Common myeloid progenitor, CD34-positive (primary cell): ENCODE measurements around the gene CTNNA2.

Experiments
- CTCF ChIA-PET: fragments of 350-600 bp; sonication (Branson Sonifier 250); formaldehyde crosslinking; loops from one replicate; lab custom pipeline; 2021; ENCODE audit warnings: antibody characterized with exemption; lab: Charles Lee
- POLR2A ChIA-PET: fragments of 350-600 bp; sonication (Branson Sonifier 250); formaldehyde crosslinking; loops from one replicate; lab custom pipeline; 2021; ENCODE audit warnings: antibody characterized with exemption; lab: Charles Lee
- DNase-seq, 3 donors: peaks; one replicate each; pipeline versions ENCODE4 v3.0.0 to v3.0.0-alpha.2; 2013
- H3K27ac ChIP-seq, 2 experiments: 1 replicate in 1 of 2; 2 replicates in 1 of 2; pipeline ENCODE4 v1.7.0; 2013; ENCODE audit warnings: inconsistent platforms in 2 of 2, low read length in 2 of 2, mild to moderate bottlenecking in 2 of 2, low read depth in 1 of 2, moderate library complexity in 1 of 2; ENCODE audit not compliant: severe bottlenecking in 2 of 2, insufficient read depth in 1 of 2, poor library complexity in 1 of 2
- H3K27me3 ChIP-seq, 5 experiments: replicated peaks in 2 of 5; 1 replicate in 3 of 5; 2 replicates in 2 of 5; pipeline versions ENCODE4 v1.6.1 to v1.7.0; 2013; ENCODE audit warnings: low read length in 4 of 5, mild to moderate bottlenecking in 2 of 5, moderate library complexity in 2 of 5, inconsistent platforms in 1 of 5; ENCODE audit not compliant: insufficient read depth in 5 of 5, control insufficient read depth in 4 of 5
- H3K36me3 ChIP-seq, 4 experiments: 1 replicate in 2 of 4; 2 replicates in 2 of 4; pipeline versions ENCODE4 v1.6.1 to v1.7.0; 2013; ENCODE audit warnings: low read length in 3 of 4, control low read depth in 1 of 4, mild to moderate bottlenecking in 1 of 4; ENCODE audit not compliant: control insufficient read depth in 4 of 4, insufficient read depth in 4 of 4
- H3K4me1 ChIP-seq, 4 experiments: 1 replicate in 3 of 4; 2 replicates in 1 of 4; pipeline versions ENCODE4 v1.6.1 to v1.7.1; 2013; ENCODE audit warnings: low read length in 3 of 4, mild to moderate bottlenecking in 3 of 4, control low read depth in 1 of 4, inconsistent platforms in 1 of 4, moderate library complexity in 1 of 4; ENCODE audit not compliant: control insufficient read depth in 4 of 4, insufficient read depth in 4 of 4; ENCODE audit errors: control extremely low read depth in 1 of 4
- H3K4me3 ChIP-seq, 7 experiments: 1 replicate in 4 of 7; 2 replicates in 3 of 7; pipeline versions ENCODE4 v1.5.1 to v1.7.0; 2013; ENCODE audit warnings: mild to moderate bottlenecking in 7 of 7, low read length in 6 of 7, moderate library complexity in 6 of 7, inconsistent platforms in 2 of 7, low read depth in 2 of 7, control low read depth in 1 of 7; ENCODE audit not compliant: insufficient read depth in 4 of 7, control insufficient read depth in 1 of 7; ENCODE audit errors: extremely low read depth in 1 of 7
- H3K9me3 ChIP-seq, 5 experiments: 1 replicate in 4 of 5; 2 replicates in 1 of 5; pipeline versions ENCODE4 v1.6.1 to v1.7.1; 2013; ENCODE audit warnings: low read length in 4 of 5, mild to moderate bottlenecking in 2 of 5, inconsistent platforms in 1 of 5, low read depth in 1 of 5, moderate library complexity in 1 of 5; ENCODE audit not compliant: control insufficient read depth in 4 of 5, insufficient read depth in 2 of 5; ENCODE audit errors: control extremely low read depth in 1 of 5
- WGBS: methylation state at CpG from one replicate; pipeline ENCODE4 v1.1.5; 2013; ENCODE audit not compliant: insufficient coverage; 5-methylcytosine and 5-hydroxymethylcytosine counted together

CTNNA2 gene

GRCh38 chr2:79740879-79741443 lies 228.1 kb downstream of the CTNNA2 start:
- H3K4me1 ChIP-seq, result no peaks in the 10 kb centered on the region
- H3K9me3 ChIP-seq, result no peaks in the 10 kb centered on the region
- ChIA-PET CTCF (no interaction called here), POLR2A (no interaction called here)
- H3K36me3 ChIP-seq, result no peaks in the 10 kb centered on the region
- H3K4me3 ChIP-seq, result no peak overlapping the region
- H3K27me3 ChIP-seq, result no peaks in the 10 kb centered on the region
- WGBS, result 89% methylated on average over 3 of the region's 6 CpGs
- no peak for DNase-seq
- H3K27ac ChIP-seq, result no peak overlapping the region

- POLR2A ChIA-PET, result no interaction called here
- no peaks in the 10 kb centered on the region for H3K36me3 ChIP-seq
- no peak overlapping the region for H3K4me3 ChIP-seq
- no peak overlapping the region for H3K27ac ChIP-seq
- CTCF ChIA-PET, result no interaction called here
- DNase-seq, result no peak
- H3K9me3 ChIP-seq, result no peaks in the 10 kb centered on the region
- H3K27me3 ChIP-seq, result no peaks in the 10 kb centered on the region
- H3K4me1 ChIP-seq, result no peaks in the 10 kb centered on the region
- 100% methylated on average over 6 of the region's 6 CpGs for WGBS
These were observed 237.5 kb downstream of the CTNNA2 start for GRCh38 chr2:79750321-79750720.

- H3K27me3 ChIP-seq, result no peaks in the 10 kb centered on the region
- DNase-seq, result no peak
- H3K27ac ChIP-seq, result no peak overlapping the region
- H3K36me3 ChIP-seq, result no peaks in the 10 kb centered on the region
- H3K9me3 ChIP-seq, result no peaks in the 10 kb centered on the region
- no peak overlapping the region for H3K4me3 ChIP-seq
- ChIA-PET CTCF (no interaction called here), POLR2A (no interaction called here)
- 100% methylated on average over 2 of the region's 4 CpGs for WGBS
- no peaks in the 10 kb centered on the region for H3K4me1 ChIP-seq
These were observed 244.7 kb downstream of the CTNNA2 start for GRCh38 chr2:79757526-79757925.

- ChIA-PET POLR2A (no interaction called here), CTCF (no interaction called here)
- Histone ChIP-seq H3K4me3 (no peak overlapping the region), H3K9me3 (no peaks in the 10 kb centered on the region), H3K27ac (no peak overlapping the region), H3K27me3 (no peaks in the 10 kb centered on the region), H3K4me1 (no peaks in the 10 kb centered on the region), H3K36me3 (no peaks in the 10 kb centered on the region)
- DNase-seq, result no peak
- 80% methylated on average over 1 of the region's 5 CpGs for WGBS
These were observed 245.2 kb downstream of the CTNNA2 start for GRCh38 chr2:79758042-79758441.

GRCh38 chr2:79758749-79759282 lies 246.0 kb downstream of the CTNNA2 start:
- no peak overlapping the region for H3K4me3 ChIP-seq
- H3K27me3 ChIP-seq, result peaks cover 0 to under 1% (median 0%) of the 10 kb centered on the region in 5 experiments
- ChIA-PET POLR2A (no interaction called here), CTCF (no interaction called here)
- H3K9me3 ChIP-seq, result no peaks in the 10 kb centered on the region
- no peak for DNase-seq
- WGBS, result 93% methylated on average over 6 of the region's 6 CpGs
- H3K36me3 ChIP-seq, result no peaks in the 10 kb centered on the region
- H3K4me1 ChIP-seq, result no peaks in the 10 kb centered on the region
- H3K27ac ChIP-seq, result no peak overlapping the region

GRCh38 chr2:79770926-79771325 lies 258.1 kb downstream of the CTNNA2 start:
- DNase-seq, result no peak
- WGBS, result 100% methylated on average over 2 of the region's 3 CpGs
- CTCF ChIA-PET, result no interaction called here
- Histone ChIP-seq H3K27me3 (no peaks in the 10 kb centered on the region), H3K9me3 (no peaks in the 10 kb centered on the region), H3K27ac (no peak overlapping the region), H3K4me1 (no peaks in the 10 kb centered on the region), H3K4me3 (no peak overlapping the region), H3K36me3 (no peaks in the 10 kb centered on the region)
- POLR2A ChIA-PET, result no interaction called here

GRCh38 chr2:79771493-79771892 lies 258.6 kb downstream of the CTNNA2 start:
- Histone ChIP-seq H3K4me1 (no peaks in the 10 kb centered on the region), H3K9me3 (no peaks in the 10 kb centered on the region), H3K27ac (no peak overlapping the region), H3K4me3 (no peak overlapping the region), H3K27me3 (no peaks in the 10 kb centered on the region), H3K36me3 (no peaks in the 10 kb centered on the region)
- POLR2A ChIA-PET, result no interaction called here
- DNase-seq, result no peak
- CTCF ChIA-PET, result no interaction called here
- 90% methylated on average over 2 of the region's 3 CpGs for WGBS
